ENCODE measurements around the gene ALPP. TPM values are rescaled to one million over a fixed set of nuclear protein-coding genes. Genes with fewer than 3 reads are reported as not detected.

Gene ALPP
- total RNA-seq, 3 donors from 2014 or later (not counting 1 experiment from before 2014, with no cell fraction given): 0.30 TPM; not detected in 2

- Histone ChIP-seq H3K27ac (ENCODE audit: low read length) (no peak overlapping the region), H3K4me3 (ENCODE audit: low read length) (no peak overlapping the region), H3K36me3 (ENCODE audit: control insufficient read depth, insufficient read depth, low read length) (peaks cover 2% of the 10 kb centered on the region), H3K4me1 (ENCODE audit: control insufficient read depth, insufficient read depth, low read length) (no peaks in the 10 kb centered on the region), H3K9me3 (ENCODE audit: control insufficient read depth, insufficient read depth, low read length) (no peaks in the 10 kb centered on the region), H3K27me3 (ENCODE audit: control insufficient read depth, insufficient read depth, low read length) (no peaks in the 10 kb centered on the region)
- TF ChIP-seq CTCF (IDR thresholded peaks at IDR 0.05): no peak
- Mint-ChIP-seq H3K9me3 (no peaks in the 10 kb centered on the region), H3K4me3 (no peak overlapping the region), H3K4me1 (no peaks in the 10 kb centered on the region), H3K27me3 (ENCODE audit: low read depth in 2 of 2) (no peaks in the 10 kb centered on the region), H3K27ac (no peak overlapping the region), H3K36me3 (no peaks in the 10 kb centered on the region)
- DNase-seq: no peak
- intact Hi-C loops (cut with micrococcal nuclease): no loop called here
- no peak for ATAC-seq
- 94% methylated on average over 14 of the region's 14 CpGs for WGBS (ENCODE audit: insufficient coverage)
These were observed 38.2 kb upstream of the ALPP start for GRCh38 chr2:232340171-232340935.

GRCh38 chr2:232341061-232341738 lies 37.4 kb upstream of the ALPP start:
- H3K4me1 ChIP-seq (ENCODE audit: control insufficient read depth, insufficient read depth, low read length): no peaks in the 10 kb centered on the region
- Mint-ChIP-seq H3K27me3 (ENCODE audit: low read depth in 2 of 2) (no peaks in the 10 kb centered on the region), H3K36me3 (no peaks in the 10 kb centered on the region), H3K4me3 (no peak overlapping the region), H3K27ac (no peak overlapping the region), H3K4me1 (no peaks in the 10 kb centered on the region), H3K9me3 (no peaks in the 10 kb centered on the region)
- DNase-seq: no peak
- H3K9me3 ChIP-seq (ENCODE audit: control insufficient read depth, insufficient read depth, low read length): no peaks in the 10 kb centered on the region
- WGBS (ENCODE audit: insufficient coverage): 89% methylated on average over 17 of the region's 17 CpGs
- no peak overlapping the region for H3K4me3 ChIP-seq (ENCODE audit: low read length)
- no peak for ATAC-seq
- H3K27ac ChIP-seq (ENCODE audit: low read length): no peak overlapping the region
- intact Hi-C loops (cut with micrococcal nuclease): no loop called here
- no peak for TF ChIP-seq CTCF (IDR thresholded peaks at IDR 0.05)
- no peaks in the 10 kb centered on the region for H3K27me3 ChIP-seq (ENCODE audit: control insufficient read depth, insufficient read depth, low read length)
- H3K36me3 ChIP-seq (ENCODE audit: control insufficient read depth, insufficient read depth, low read length): peaks cover 2% of the 10 kb centered on the region

- Histone ChIP-seq H3K36me3 (ENCODE audit: control insufficient read depth, insufficient read depth, low read length) (peaks cover under 1% of the 10 kb centered on the region), H3K27me3 (ENCODE audit: control insufficient read depth, insufficient read depth, low read length) (no peaks in the 10 kb centered on the region), H3K27ac (ENCODE audit: low read length) (no peak overlapping the region), H3K4me1 (ENCODE audit: control insufficient read depth, insufficient read depth, low read length) (no peaks in the 10 kb centered on the region), H3K9me3 (ENCODE audit: control insufficient read depth, insufficient read depth, low read length) (no peaks in the 10 kb centered on the region), H3K4me3 (ENCODE audit: low read length) (no peak overlapping the region)
- H3K27ac Mint-ChIP-seq: no peak overlapping the region
- no peaks in the 10 kb centered on the region for H3K9me3 Mint-ChIP-seq
- no peak for DNase-seq
- intact Hi-C loops (cut with micrococcal nuclease): no loop called here
- H3K36me3 Mint-ChIP-seq: no peaks in the 10 kb centered on the region
- ATAC-seq: no peak
- H3K4me3 Mint-ChIP-seq: no peak overlapping the region
- WGBS (ENCODE audit: insufficient coverage): 100% methylated on average over 3 of the region's 4 CpGs
- no peak for TF ChIP-seq CTCF (IDR thresholded peaks at IDR 0.05)
- H3K4me1 Mint-ChIP-seq: no peaks in the 10 kb centered on the region
- H3K27me3 Mint-ChIP-seq (ENCODE audit: low read depth in 2 of 2): no peaks in the 10 kb centered on the region
These were observed 36.8 kb upstream of the ALPP start for GRCh38 chr2:232341739-232342126.

Data from natural killer cell (primary cell).